ENCODE data around the gene TSPAN19.
A peak's percentile ranks its signal among the peaks of the same experiment; 100 is the strongest.

TSPAN19 gene

GRCh38 chr12:85058339-85058738 lies 22.3 kb upstream of the TSPAN19 start:
- no peak for ATAC-seq
- TF ChIP-seq SNAI2 (CRISPR knock-in tag; IDR thresholded peaks at IDR 0.05) (no peak), ZFP30 (CRISPR knock-in tag; IDR thresholded peaks at IDR 0.05) (no peak), ZNF8 (CRISPR knock-in tag; IDR thresholded peaks at IDR 0.05) (no peak)

DNA sequence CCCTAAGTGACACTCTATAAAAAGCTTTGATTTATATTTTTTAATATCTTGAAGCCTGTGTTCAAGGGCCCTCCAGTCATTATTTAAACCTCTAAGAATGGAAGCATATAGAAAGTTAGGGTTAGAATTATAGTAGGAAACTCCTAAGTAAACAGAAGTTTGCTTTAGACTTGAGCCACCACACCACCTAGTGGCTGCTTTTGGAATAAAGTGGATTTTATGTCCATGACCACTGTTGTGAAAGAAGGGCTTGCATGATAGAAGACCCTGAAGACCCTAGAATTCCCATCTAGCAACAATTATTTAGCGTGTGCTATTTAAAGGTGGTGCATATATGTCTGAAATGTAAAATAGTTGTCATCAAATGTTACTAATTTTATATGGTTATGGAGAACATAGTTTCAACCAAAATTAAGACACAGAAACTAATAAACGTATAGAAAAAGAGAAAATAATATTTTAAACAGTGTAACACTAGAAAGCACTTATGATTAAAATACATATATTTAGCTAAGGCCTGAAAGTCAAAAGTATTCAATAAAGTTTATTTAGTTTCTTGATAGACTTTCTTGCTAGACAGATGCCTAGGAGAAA lies 21.4 kb upstream of the TSPAN19 start:
- ATAC-seq: peak; percentile 67
- TF ChIP-seq ZC3H10 (CRISPR knock-in tag; IDR thresholded peaks at IDR 0.05): no peak
- no peak for TF ChIP-seq PPARA (CRISPR knock-in tag; IDR thresholded peaks at IDR 0.05; ENCODE audit: borderline replicate concordance)
- TF ChIP-seq ZNF565 (CRISPR knock-in tag; conservative IDR thresholded peaks at IDR 0.05; ENCODE audit: low read depth): no peak
- TF ChIP-seq OSR1 (CRISPR knock-in tag; IDR thresholded peaks at IDR 0.05): no peak
- TF ChIP-seq TOX (CRISPR knock-in tag; IDR thresholded peaks at IDR 0.05; ENCODE audit: borderline replicate concordance): no peak
- TF ChIP-seq ZFP30 (CRISPR knock-in tag; IDR thresholded peaks at IDR 0.05): no peak
- no peak for TF ChIP-seq POU6F1 (CRISPR knock-in tag; IDR thresholded peaks at IDR 0.05; ENCODE audit: borderline replicate concordance, low read depth)
- TF ChIP-seq, protein P1, sequence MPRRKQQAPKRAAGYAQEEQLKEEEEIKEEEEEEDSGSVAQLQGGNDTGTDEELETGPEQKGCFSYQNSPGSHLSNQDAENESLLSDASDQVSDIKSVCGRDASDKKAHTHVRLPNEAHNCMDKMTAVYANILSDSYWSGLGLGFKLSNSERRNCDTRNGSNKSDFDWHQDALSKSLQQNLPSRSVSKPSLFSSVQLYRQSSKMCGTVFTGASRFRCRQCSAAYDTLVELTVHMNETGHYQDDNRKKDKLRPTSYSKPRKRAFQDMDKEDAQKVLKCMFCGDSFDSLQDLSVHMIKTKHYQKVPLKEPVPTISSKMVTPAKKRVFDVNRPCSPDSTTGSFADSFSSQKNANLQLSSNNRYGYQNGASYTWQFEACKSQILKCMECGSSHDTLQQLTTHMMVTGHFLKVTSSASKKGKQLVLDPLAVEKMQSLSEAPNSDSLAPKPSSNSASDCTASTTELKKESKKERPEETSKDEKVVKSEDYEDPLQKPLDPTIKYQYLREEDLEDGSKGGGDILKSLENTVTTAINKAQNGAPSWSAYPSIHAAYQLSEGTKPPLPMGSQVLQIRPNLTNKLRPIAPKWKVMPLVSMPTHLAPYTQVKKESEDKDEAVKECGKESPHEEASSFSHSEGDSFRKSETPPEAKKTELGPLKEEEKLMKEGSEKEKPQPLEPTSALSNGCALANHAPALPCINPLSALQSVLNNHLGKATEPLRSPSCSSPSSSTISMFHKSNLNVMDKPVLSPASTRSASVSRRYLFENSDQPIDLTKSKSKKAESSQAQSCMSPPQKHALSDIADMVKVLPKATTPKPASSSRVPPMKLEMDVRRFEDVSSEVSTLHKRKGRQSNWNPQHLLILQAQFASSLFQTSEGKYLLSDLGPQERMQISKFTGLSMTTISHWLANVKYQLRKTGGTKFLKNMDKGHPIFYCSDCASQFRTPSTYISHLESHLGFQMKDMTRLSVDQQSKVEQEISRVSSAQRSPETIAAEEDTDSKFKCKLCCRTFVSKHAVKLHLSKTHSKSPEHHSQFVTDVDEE (CRISPR knock-in tag; IDR thresholded peaks at IDR 0.05): no peak
- TF ChIP-seq, protein P2, sequence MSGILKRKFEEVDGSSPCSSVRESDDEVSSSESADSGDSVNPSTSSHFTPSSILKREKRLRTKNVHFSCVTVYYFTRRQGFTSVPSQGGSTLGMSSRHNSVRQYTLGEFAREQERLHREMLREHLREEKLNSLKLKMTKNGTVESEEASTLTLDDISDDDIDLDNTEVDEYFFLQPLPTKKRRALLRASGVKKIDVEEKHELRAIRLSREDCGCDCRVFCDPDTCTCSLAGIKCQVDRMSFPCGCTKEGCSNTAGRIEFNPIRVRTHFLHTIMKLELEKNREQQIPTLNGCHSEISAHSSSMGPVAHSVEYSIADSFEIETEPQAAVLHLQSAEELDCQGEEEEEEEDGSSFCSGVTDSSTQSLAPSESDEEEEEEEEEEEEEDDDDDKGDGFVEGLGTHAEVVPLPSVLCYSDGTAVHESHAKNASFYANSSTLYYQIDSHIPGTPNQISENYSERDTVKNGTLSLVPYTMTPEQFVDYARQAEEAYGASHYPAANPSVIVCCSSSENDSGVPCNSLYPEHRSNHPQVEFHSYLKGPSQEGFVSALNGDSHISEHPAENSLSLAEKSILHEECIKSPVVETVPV (CRISPR knock-in tag; IDR thresholded peaks at IDR 0.05): no peak
- TF ChIP-seq GLIS3 (CRISPR knock-in tag; IDR thresholded peaks at IDR 0.05): no peak
- TF ChIP-seq SNAI2 (CRISPR knock-in tag; IDR thresholded peaks at IDR 0.05): no peak
- no peak for TF ChIP-seq ZNF70 (CRISPR knock-in tag; IDR thresholded peaks at IDR 0.05)
- no peak for TF ChIP-seq RARB (CRISPR knock-in tag; IDR thresholded peaks at IDR 0.05)

DNA sequence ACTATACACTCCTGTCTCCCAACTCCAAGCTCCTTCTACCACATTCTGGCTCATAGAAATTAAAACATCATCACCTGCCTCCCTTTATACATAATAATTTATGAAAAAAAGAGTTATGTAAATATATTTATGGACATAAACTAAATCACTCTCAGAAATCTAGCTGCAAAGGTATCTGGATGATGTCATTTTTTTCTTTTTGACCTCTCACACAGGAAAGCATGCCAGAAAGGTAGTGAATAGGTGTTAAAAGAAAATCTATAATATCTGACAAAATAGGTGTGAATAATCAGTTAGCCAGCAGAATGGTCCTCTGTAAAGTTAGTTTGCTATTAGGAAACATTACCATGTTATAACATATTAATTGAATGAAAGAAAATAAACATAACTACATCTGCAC lies 7.8 kb upstream of the TSPAN19 start:
- no peak for ATAC-seq
- TF ChIP-seq ESRRG (CRISPR knock-in tag; IDR thresholded peaks at IDR 0.05) (no peak), RARB (CRISPR knock-in tag; IDR thresholded peaks at IDR 0.05) (no peak), ZNF565 (CRISPR knock-in tag; conservative IDR thresholded peaks at IDR 0.05; ENCODE audit: low read depth) (no peak), ZNF8 (CRISPR knock-in tag; IDR thresholded peaks at IDR 0.05) (no peak)

GRCh38 chr12:85041395-85041794 lies 5.3 kb upstream of the TSPAN19 start:
- no peak for ATAC-seq
- TF ChIP-seq ARNTL (CRISPR knock-in tag; IDR thresholded peaks at IDR 0.05; ENCODE audit: borderline replicate concordance, low read depth) (no peak), ESRRG (CRISPR knock-in tag; IDR thresholded peaks at IDR 0.05) (no peak), ZNF8 (CRISPR knock-in tag; IDR thresholded peaks at IDR 0.05) (no peak), TOX (CRISPR knock-in tag; IDR thresholded peaks at IDR 0.05; ENCODE audit: borderline replicate concordance) (no peak), ISL1 (CRISPR knock-in tag; IDR thresholded peaks at IDR 0.05) (no peak), PPARA (CRISPR knock-in tag; IDR thresholded peaks at IDR 0.05; ENCODE audit: borderline replicate concordance) (no peak), GLIS3 (CRISPR knock-in tag; IDR thresholded peaks at IDR 0.05) (no peak), CSDC2 (CRISPR knock-in tag; IDR thresholded peaks at IDR 0.05) (no peak)

DNA sequence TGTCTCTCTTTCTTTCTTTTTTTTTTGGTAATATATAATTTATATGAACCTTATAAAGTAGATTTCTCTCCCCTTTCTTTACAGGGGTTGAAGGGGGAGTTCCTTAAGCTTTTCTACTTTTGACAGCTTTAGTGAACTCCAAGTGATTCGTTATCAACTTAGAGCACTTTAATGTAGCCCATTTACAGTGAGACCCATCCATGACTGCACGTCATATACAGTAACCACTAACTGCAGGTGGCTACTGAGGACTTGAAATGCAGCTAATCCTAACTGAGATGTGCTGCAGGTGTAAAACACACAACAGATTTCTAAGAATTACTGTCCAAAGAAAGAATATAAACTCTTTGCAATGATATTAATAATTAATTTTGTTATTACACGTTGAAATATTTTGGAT lies 656 bp upstream of the TSPAN19 start:
- ATAC-seq: peak; percentile 65
- TF ChIP-seq ZNF565 (CRISPR knock-in tag; conservative IDR thresholded peaks at IDR 0.05; ENCODE audit: low read depth) (no peak), TCF4 (CRISPR knock-in tag; IDR thresholded peaks at IDR 0.05; ENCODE audit: borderline replicate concordance) (no peak), RARB (CRISPR knock-in tag; IDR thresholded peaks at IDR 0.05) (no peak), ARNTL (CRISPR knock-in tag; IDR thresholded peaks at IDR 0.05; ENCODE audit: borderline replicate concordance, low read depth) (no peak)

GRCh38 chr12:85029456-85029855 lies 6.6 kb downstream of the TSPAN19 start:
- peak; percentile 69 for ATAC-seq
- no peak for TF ChIP-seq ISL1 (CRISPR knock-in tag; IDR thresholded peaks at IDR 0.05)
- TF ChIP-seq, protein P2 (CRISPR knock-in tag; IDR thresholded peaks at IDR 0.05): no peak
- TF ChIP-seq BACH2 (CRISPR knock-in tag; IDR thresholded peaks at IDR 0.05; ENCODE audit: borderline replicate concordance): no peak
- TF ChIP-seq CSDC2 (CRISPR knock-in tag; IDR thresholded peaks at IDR 0.05): no peak
- TF ChIP-seq POU6F1 (CRISPR knock-in tag; IDR thresholded peaks at IDR 0.05; ENCODE audit: borderline replicate concordance, low read depth): no peak
- no peak for TF ChIP-seq ZNF565 (CRISPR knock-in tag; conservative IDR thresholded peaks at IDR 0.05; ENCODE audit: low read depth)

Data from SK-N-SH treated with all-trans-retinoic acid at 6 μM for 48 hours (cell line).